H1 (cell line): Measurements from ENCODE around the gene MTX3. TPM values are rescaled to one million over a fixed set of nuclear protein-coding genes. Genes with fewer than 3 reads are reported as not detected.

Experiments
- CTCF ChIA-PET: fragments of 300-600 bp; sonication (Branson Sonifier 250); formaldehyde crosslinking; loops from one replicate; lab custom pipeline; 2021; ENCODE audit not compliant: partially characterized antibody; lab: Charles Lee
- POLR2A ChIA-PET: fragments of 300-600 bp; sonication (Branson Sonifier 250); formaldehyde crosslinking; loops from one replicate; lab custom pipeline; 2021; ENCODE audit warnings: inconsistent platforms; ENCODE audit not compliant: partially characterized antibody; lab: Charles Lee
- DNase-seq, 2 experiments: peaks; one replicate each; pipeline versions ENCODE4 v3.0.0 to v3.0.0-alpha.2; 2010 to 2022; ENCODE audit warnings: low spot score in 2 of 2, low read depth in 1 of 2, mixed read lengths in 1 of 2
- FAIRE-seq: peaks from 2 replicates; lab custom pipeline; 2011; peaks lifted over from hg19 to GRCh38; lab: Jason Lieb, UNC
- H2AFZ ChIP-seq: 2 replicates; pipeline ENCODE4 v1.8.1; 2012; ENCODE audit warnings: low read length, inconsistent platforms
- H2AK5ac ChIP-seq: 2 replicates; pipeline ENCODE4 v1.6.1; 2013; ENCODE audit warnings: low read depth, low read length
- H2BK120ac ChIP-seq: replicated peaks from 2 replicates; pipeline ENCODE3; 2013; ENCODE audit warnings: low read depth, low read length, inconsistent platforms
- H2BK12ac ChIP-seq: 2 replicates; pipeline ENCODE4 v1.6.1; 2013; ENCODE audit warnings: low read depth, low read length
- H2BK15ac ChIP-seq: 2 replicates; pipeline ENCODE4 v1.6.1; 2013; ENCODE audit warnings: low read length
- H2BK20ac ChIP-seq: 2 replicates; pipeline ENCODE4 v1.6.1; 2013; ENCODE audit warnings: low read length
- H2BK5ac ChIP-seq: 2 replicates; pipeline ENCODE4 v1.6.1; 2013; ENCODE audit warnings: low read depth, low read length
- H3K14ac ChIP-seq: 2 replicates; pipeline ENCODE4 v1.6.1; 2013; ENCODE audit warnings: inconsistent platforms; ENCODE audit not compliant: insufficient read length
- H3K18ac ChIP-seq: 2 replicates; pipeline ENCODE4 v1.6.1; 2013; ENCODE audit warnings: low read length; ENCODE audit errors: extremely low read depth
- H3K23ac ChIP-seq: 2 replicates; pipeline ENCODE4 v1.6.1; 2013; ENCODE audit warnings: inconsistent platforms; ENCODE audit not compliant: insufficient read length
- H3K23me2 ChIP-seq: 2 replicates; pipeline ENCODE4 v1.6.1; 2013; ENCODE audit warnings: low read depth, low read length
- H3K27ac ChIP-seq: 2 replicates; pipeline ENCODE4 v1.6.1; 2011; ENCODE audit warnings: low read depth, low read length, inconsistent platforms
- H3K27me3 ChIP-seq, 4 experiments: replicated peaks in 1 of 4; 1 replicate in 1 of 4; 2 replicates in 3 of 4; pipeline versions ENCODE4 v1.6.1 to v1.8.1; 2011 to 2013; ENCODE audit warnings: low read length in 3 of 4, mild to moderate bottlenecking in 3 of 4, inconsistent platforms in 2 of 4, mixed read lengths in 2 of 4, moderate library complexity in 1 of 4; ENCODE audit not compliant: control insufficient read depth in 3 of 4, insufficient read depth in 3 of 4; ENCODE audit errors: extremely low read depth in 1 of 4
- H3K36me3 ChIP-seq, 4 experiments: 2 replicates each; pipeline versions ENCODE4 v1.6.1 to v1.8.1; 2011 to 2013; ENCODE audit warnings: mild to moderate bottlenecking in 4 of 4, low read length in 3 of 4, moderate library complexity in 2 of 4, control low read depth in 1 of 4, inconsistent platforms in 1 of 4; ENCODE audit not compliant: insufficient read depth in 4 of 4, control insufficient read depth in 2 of 4
- H3K4ac ChIP-seq: replicated peaks from 2 replicates; pipeline ENCODE3; 2013; ENCODE audit warnings: low read length, low read depth, mixed read lengths, inconsistent platforms; ENCODE audit not compliant: insufficient read length
- H3K4me1 ChIP-seq, 4 experiments: replicated peaks in 1 of 4; 1 replicate in 1 of 4; 2 replicates in 3 of 4; pipeline versions ENCODE4 v1.6.1 to v1.8.1; 2011 to 2013; ENCODE audit warnings: low read length in 3 of 4, inconsistent platforms in 2 of 4, mixed read lengths in 1 of 4; ENCODE audit not compliant: insufficient read depth in 4 of 4, control insufficient read depth in 3 of 4
- H3K4me2 ChIP-seq, 2 experiments: 2 replicates each; pipeline versions ENCODE4 v1.6.1 to v1.8.1; 2011 to 2013; ENCODE audit warnings: low read depth in 2 of 2, low read length in 2 of 2, control low read depth in 1 of 2, inconsistent platforms in 1 of 2, mild to moderate bottlenecking in 1 of 2; ENCODE audit not compliant: insufficient read depth in 1 of 2
- H3K4me3 ChIP-seq, 4 experiments: fragments of 200-600, 300-600 bp in 1 of 4; sonication (generic), shearing (Covaris generic), sonication (Bioruptor Twin) in 1 of 4; 2 replicates each; pipeline versions ENCODE4 v1.5.1 to v1.8.1; 2011 to 2016; ENCODE audit warnings: low read length in 4 of 4, low read depth in 3 of 4, control low read depth in 2 of 4, inconsistent platforms in 2 of 4, mild to moderate bottlenecking in 2 of 4, mixed read lengths in 1 of 4, moderate library complexity in 1 of 4; ENCODE audit not compliant: insufficient read depth in 2 of 4; ENCODE audit errors: extremely low read depth in 1 of 4
- H3K56ac ChIP-seq: replicated peaks from 2 replicates; pipeline ENCODE3; 2013; ENCODE audit warnings: low read depth, mild to moderate bottlenecking, mixed read lengths, low read length, inconsistent platforms; ENCODE audit not compliant: insufficient read length
- H3K79me1 ChIP-seq: 2 replicates; pipeline ENCODE4 v1.6.1; 2013; ENCODE audit warnings: low read depth, low read length, control low read depth
- H3K79me2 ChIP-seq, 2 experiments: 2 replicates each; pipeline versions ENCODE4 v1.6.1 to v1.8.1; 2012 to 2013; ENCODE audit warnings: low read length in 2 of 2, mild to moderate bottlenecking in 2 of 2, inconsistent platforms in 1 of 2; ENCODE audit not compliant: insufficient read depth in 2 of 2, control insufficient read depth in 1 of 2
- H3K9ac ChIP-seq, 4 experiments: replicated peaks in 1 of 4; 1 replicate in 1 of 4; 2 replicates in 3 of 4; pipeline versions ENCODE4 v1.6.1 to v1.8.1; 2011 to 2013; ENCODE audit warnings: low read depth in 3 of 4, low read length in 3 of 4, control low read depth in 2 of 4, mild to moderate bottlenecking in 2 of 4, moderate library complexity in 2 of 4, inconsistent platforms in 1 of 4; ENCODE audit errors: extremely low read depth in 1 of 4
- H3K9me3 ChIP-seq, 2 experiments: 2 replicates each; pipeline versions ENCODE4 v1.6.1 to v1.8.1; 2012 to 2013; ENCODE audit warnings: mild to moderate bottlenecking in 2 of 2, moderate library complexity in 2 of 2, control low read depth in 1 of 2, inconsistent platforms in 1 of 2, low read depth in 1 of 2, low read length in 1 of 2, mixed read lengths in 1 of 2; ENCODE audit not compliant: insufficient read depth in 2 of 2
- H4K20me1 ChIP-seq, 2 experiments: replicated peaks in 1 of 2; 2 replicates each; pipeline versions ENCODE3 to v1.8.1; 2011 to 2013; ENCODE audit warnings: inconsistent platforms in 2 of 2, low read length in 2 of 2, mild to moderate bottlenecking in 1 of 2; ENCODE audit not compliant: insufficient read depth in 2 of 2, control insufficient read depth in 1 of 2
- H4K5ac ChIP-seq: 2 replicates; pipeline ENCODE4 v1.6.1; 2013; ENCODE audit warnings: low read length, low read depth, mixed read lengths, inconsistent platforms; ENCODE audit not compliant: insufficient read length
- H4K8ac ChIP-seq: 2 replicates; pipeline ENCODE4 v1.8.0; 2013; ENCODE audit warnings: mild to moderate bottlenecking, moderate library complexity, low read length, inconsistent platforms; ENCODE audit not compliant: insufficient read depth; ENCODE audit errors: extremely low read depth
- H4K91ac ChIP-seq: replicated peaks from 2 replicates; pipeline ENCODE3; 2013; ENCODE audit warnings: low read length, mixed read lengths, inconsistent platforms; ENCODE audit not compliant: insufficient read length
- E2F6 ChIP-seq: IDR thresholded peaks from 2 replicates; pipeline ENCODE4 v1.6.1; 2012; ENCODE audit warnings: inconsistent platforms
- HDAC2 ChIP-seq, 2 experiments: fragments of 300-600 bp in 1 of 2; sonication (generic) in 1 of 2; IDR thresholded peaks; 2 replicates each; pipeline ENCODE4 v1.6.1; 2011 to 2012; ENCODE audit warnings: low read depth in 2 of 2, low read length in 2 of 2, mild to moderate bottlenecking in 2 of 2, moderate library complexity in 2 of 2, borderline replicate concordance in 1 of 2, inconsistent platforms in 1 of 2
- WGBS, 2 experiments: shearing (Covaris generic) in 1 of 2; methylation state at CpG; one replicate each; pipeline versions ENCODE4 v1.1.6 to v1.1.7; 2013 to 2015; ENCODE audit warnings: low lambda C conversion rate in 2 of 2, mixed read lengths in 2 of 2, inconsistent platforms in 1 of 2, low coverage in 1 of 2, missing lambda C conversion rate in 1 of 2; ENCODE audit not compliant: insufficient replicate concordance in 2 of 2, insufficient coverage in 1 of 2, insufficient read length in 1 of 2; ENCODE audit errors: extremely low coverage in 1 of 2, missing lambda C conversion rate in 1 of 2; 5-methylcytosine and 5-hydroxymethylcytosine counted together
- polyA plus RNA-seq, 7 experiments: library from polyadenylated mRNA; depleted of rRNA in 3 of 7; stranded (reverse) in 5 of 7; unstranded in 2 of 7; fragments of >200 nt in 5 of 7; fragments of 200-250 nt in 2 of 7; gene quantifications; 1 replicate in 5 of 7; 2 replicates in 1 of 7; 4 replicates in 1 of 7; pipeline versions ENCODE4 v1.2.1 to v1.2.3, GENCODE V29; 2011 to 2013; ENCODE audit warnings: missing spikeins in 2 of 7, mixed read lengths in 2 of 7
- total RNA-seq: library from RNA; stranded (reverse); fragmentation: NEBNext Ultra II Directional; extraction: Animal tissue kit (Norgen Biotek cat#: 25700); gene quantifications from 2 replicates; pipeline ENCODE4 v1.2.1, GENCODE V29; 2021

The MTX3 gene
- total and polyA plus RNA-seq, 2 of the 8 experiments (the other 6 are each of a cell fraction or from before 2014, with no cell fraction given) = 9.4 to 28.8 TPM

DNA sequence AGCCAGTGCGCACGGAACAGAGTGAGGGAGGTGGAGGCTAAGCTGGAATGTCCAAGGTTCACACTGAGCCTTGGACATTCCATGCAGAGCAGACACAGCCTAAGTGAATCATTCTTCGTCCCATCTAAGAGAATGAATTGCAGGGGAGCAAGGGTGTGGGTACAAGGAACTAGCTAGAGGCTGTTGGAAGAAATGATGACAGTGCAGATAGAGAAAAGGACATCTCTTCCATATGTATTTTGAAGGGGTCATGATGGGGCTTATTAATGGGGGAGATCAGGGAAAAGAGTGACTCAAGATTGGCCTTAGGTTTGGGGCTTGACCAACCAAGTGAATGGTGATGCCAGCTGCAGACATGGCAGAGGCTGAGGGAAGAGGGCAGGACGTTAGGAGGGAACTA lies 59.2 kb downstream of the MTX3 start:
- Histone ChIP-seq H3K56ac (no peak overlapping the region), H3K14ac (no peak overlapping the region), H2BK15ac (no peak overlapping the region), H3K4ac (no peak overlapping the region), H3K36me3 (no peaks in the 10 kb centered on the region), H3K27ac (no peak overlapping the region), H2BK20ac (no peak overlapping the region), H3K23ac (no peak overlapping the region), H3K79me1 (no peaks in the 10 kb centered on the region), H4K8ac (no peak overlapping the region), H2AK5ac (no peak overlapping the region), H2AFZ (no peak overlapping the region), H3K23me2 (no peaks in the 10 kb centered on the region), H3K9ac (no peak overlapping the region), H3K4me2 (no peak overlapping the region), H2BK120ac (no peak overlapping the region), H3K9me3 (no peaks in the 10 kb centered on the region), H2BK12ac (no peak overlapping the region), H3K79me2 (no peaks in the 10 kb centered on the region), H3K27me3 (no peaks in the 10 kb centered on the region; a peak in 1 of 7 replicates), H4K91ac (no peak overlapping the region), H3K4me3 (no peak overlapping the region), H3K4me1 (no peaks in the 10 kb centered on the region), H4K5ac (no peak overlapping the region), H4K20me1 (no peaks in the 10 kb centered on the region), H3K18ac (no peak overlapping the region), H2BK5ac (no peak overlapping the region)
- ChIA-PET CTCF (interaction anchor here (0.6 to 2.1 kb wide), 3 partner anchors 44 to 160 kb away, joined by 3 to 8 read pairs (median 3); no protein-coding TSS in a partner anchor), POLR2A (no interaction called here)
- FAIRE-seq = no peak
- 95% methylated on average over 4 of the region's 4 CpGs; no CpG with 5 or more reads in 1 of the 2 experiments for WGBS, 2 experiments
- DNase-seq = no peak
- TF ChIP-seq HDAC2 (IDR thresholded peaks at IDR 0.05; ENCODE audit: borderline replicate concordance in 1 of 2, low read depth in 2 of 2, low read length in 2 of 2) = no peak
- TF ChIP-seq E2F6 = no peak
